Right atrium auricular region (tissue), 2 donors: Measurements from ENCODE around the gene MARCHF5. TPM values are rescaled to one million over a fixed set of nuclear protein-coding genes. Genes with fewer than 3 reads are reported as not detected.

Experiments
- DNase-seq: peaks from one replicate; pipeline ENCODE4 v3.0.0-alpha.2; 2019; ENCODE audit warnings: low spot score
- H3K27ac ChIP-seq, 2 donors: fragments of 200-600 bp; sonication (generic); 1 replicate in 1 of 2; 2 replicates in 1 of 2; pipeline ENCODE4 v1.5.1; 2016 to 2019
- H3K27me3 ChIP-seq, 2 donors: fragments of 200-600 bp; sonication (generic); one replicate each; pipeline versions ENCODE4 v1.5.1 to v1.6.0; 2017 to 2019
- H3K36me3 ChIP-seq: fragments of 200-600 bp; sonication (generic); one replicate; pipeline ENCODE4 v1.5.1; 2016
- H3K4me1 ChIP-seq, 2 donors: fragments of 200-600 bp; sonication (generic); one replicate each; pipeline versions ENCODE4 v1.5.1 to v1.6.0; 2017 to 2019
- H3K4me3 ChIP-seq, 2 donors: fragments of 200-600 bp; sonication (generic); 1 replicate in 1 of 2; 2 replicates in 1 of 2; pipeline ENCODE4 v1.5.1; 2017 to 2019; ENCODE audit warnings: mild to moderate bottlenecking in 1 of 2, moderate library complexity in 1 of 2
- H3K9me3 ChIP-seq, 2 donors: fragments of 200-600 bp; sonication (generic); one replicate each; pipeline ENCODE4 v1.5.1; 2019
- CTCF ChIP-seq, 2 donors: fragments of 200-600 bp; sonication (generic); IDR thresholded peaks; one replicate each; pipeline ENCODE4 v1.5.1; 2019; ENCODE audit warnings: antibody characterized with exemption in 2 of 2
- total RNA-seq, 2 donors: library from RNA; depleted of rRNA; stranded (reverse); fragments of >200 nt; gene quantifications; one replicate each; pipeline ENCODE4 v1.1.0, GENCODE V29; 2016

Gene MARCHF5
- total RNA-seq, 2 donors from 2014 or later, result 8.5 to 11.6 TPM

GRCh38 chr10:92291921-92292845 lies 1.2 kb downstream of the MARCHF5 start:
- Histone ChIP-seq H3K9me3 (no peaks in the 10 kb centered on the region), H3K4me3 (peak overlapping the region; percentile 90 to 98), H3K27me3 (no peaks in the 10 kb centered on the region), H3K36me3 (no peaks in the 10 kb centered on the region), H3K4me1 (peaks cover 0 to 16% of the 10 kb centered on the region in 2 donors), H3K27ac (peak overlapping the region; percentile 98)
- peak; percentile 71 for DNase-seq
- TF ChIP-seq CTCF (IDR thresholded peaks at IDR 0.05), result peak in 1 of 2 donors; percentile 68

- H3K27ac ChIP-seq, result peak overlapping the region in 1 of 2 donors; percentile 38
These were observed 7.5 kb downstream of the MARCHF5 start for GRCh38 chr10:92298487-92298886.

GRCh38 chr10:92303096-92303495 lies 12.1 kb downstream of the MARCHF5 start:
- TF ChIP-seq CTCF (IDR thresholded peaks at IDR 0.05), result no peak

More at GRCh38 chr10:92298487-92298886, 7.5 kb downstream of the MARCHF5 start:
- no peaks in the 10 kb centered on the region for H3K27me3 ChIP-seq
- no peak for TF ChIP-seq CTCF (IDR thresholded peaks at IDR 0.05)
- H3K4me1 ChIP-seq, result peaks cover 0 to 14% of the 10 kb centered on the region in 2 donors
- no peak overlapping the region for H3K4me3 ChIP-seq
- no peak for DNase-seq
- no peaks in the 10 kb centered on the region for H3K9me3 ChIP-seq
- H3K36me3 ChIP-seq, result no peaks in the 10 kb centered on the region

GRCh38 chr10:92304061-92304460 lies 13.1 kb downstream of the MARCHF5 start:
- DNase-seq, result no peak
- Histone ChIP-seq H3K4me3 (no peak overlapping the region), H3K9me3 (no peaks in the 10 kb centered on the region), H3K27ac (no peak overlapping the region), H3K36me3 (no peaks in the 10 kb centered on the region), H3K4me1 (peaks cover 0 to under 1% of the 10 kb centered on the region in 2 donors), H3K27me3 (no peaks in the 10 kb centered on the region)
- no peak for TF ChIP-seq CTCF (IDR thresholded peaks at IDR 0.05)

More at GRCh38 chr10:92303096-92303495, 12.1 kb downstream of the MARCHF5 start:
- Histone ChIP-seq H3K9me3 (no peaks in the 10 kb centered on the region), H3K27ac (no peak overlapping the region), H3K36me3 (no peaks in the 10 kb centered on the region), H3K4me3 (no peak overlapping the region), H3K4me1 (peaks cover 0 to 10% of the 10 kb centered on the region in 2 donors), H3K27me3 (no peaks in the 10 kb centered on the region)
- DNase-seq, result no peak

GRCh38 chr10:92305133-92306072 lies 14.4 kb downstream of the MARCHF5 start:
- H3K4me1 ChIP-seq, result peaks cover 0 to 6% of the 10 kb centered on the region in 2 donors

More at GRCh38 chr10:92305133-92306072, 14.4 kb downstream of the MARCHF5 start:
- Histone ChIP-seq H3K27me3 (no peaks in the 10 kb centered on the region), H3K9me3 (no peaks in the 10 kb centered on the region), H3K4me3 (no peak overlapping the region), H3K36me3 (no peaks in the 10 kb centered on the region), H3K27ac (no peak overlapping the region)
- no peak for TF ChIP-seq CTCF (IDR thresholded peaks at IDR 0.05)
- no peak for DNase-seq
